Posterior vena cava (tissue), 2 donors: ENCODE results near the gene SFMBT2. TPM values are rescaled to one million over a fixed set of nuclear protein-coding genes. Genes with fewer than 3 reads are reported as not detected.
"Not testable (repeated sequence)": the region's sequence is repeated elsewhere in the genome, so short reads cannot be mapped to it uniquely, and the experiment has no call there.

ENCODE experiments used
- DNase-seq: peaks from one replicate; pipeline ENCODE4 v3.0.0-alpha.2; 2020; ENCODE audit warnings: low spot score
- intact Hi-C, 2 donors: fragments of 100-400 bp; cut with DNase I; formaldehyde crosslinking; loops; one replicate each; pipeline versions ENCODE4 v1.14.1 to v1.14.2; 2022 to 2023
- total RNA-seq, 2 donors: library from RNA; stranded (reverse); fragmentation: NEBNext Ultra II Directional; extraction: Animal tissue kit (Norgen Biotek cat#: 25700); gene quantifications; one replicate each; pipeline ENCODE4 v1.2.1, GENCODE V29; 2021
- donor health status: DM: yes; HTN: yes; CAD: no.
- donor health status: DM: yes; HTN: yes; CAD: no.

Gene SFMBT2
- total RNA-seq, 2 donors from 2014 or later, result 8.9 to 12.4 TPM

- intact Hi-C loops, result no loop called here
- DNase-seq, result no peak
Observed at GRCh38 chr10:7218968-7219367, 191.9 kb downstream of the SFMBT2 start.

GRCh38 chr10:7212696-7213095, 198.1 kb downstream of the SFMBT2 start:
- DNase-seq, intact Hi-C loops: not testable (repeated sequence)

GRCh38 chr10:7211857-7212577, 198.8 kb downstream of the SFMBT2 start:
- intact Hi-C loops, result no loop called here
- no peak for DNase-seq

- intact Hi-C loops, result no loop called here
- no peak for DNase-seq
Observed at GRCh38 chr10:7210516-7210915, 200.3 kb downstream of the SFMBT2 start.

- DNase-seq, result no peak
- intact Hi-C loops, result no loop called here
Observed at GRCh38 chr10:7209458-7209857, 201.4 kb downstream of the SFMBT2 start.

- no peak for DNase-seq
- intact Hi-C loops, result no loop called here
Observed at GRCh38 chr10:7206412-7207100, 204.3 kb downstream of the SFMBT2 start.

- DNase-seq, result no peak
Observed at GRCh38 chr10:7205656-7206055, 205.2 kb downstream of the SFMBT2 start.

GRCh38 chr10:7202793-7203355, 208.0 kb downstream of the SFMBT2 start:
- DNase-seq, result no peak
- intact Hi-C loops, result no loop called here

More at GRCh38 chr10:7205656-7206055, 205.2 kb downstream of the SFMBT2 start:
- intact Hi-C loops, result no loop called here

- intact Hi-C loops, result no loop called here
Observed at GRCh38 chr10:7199152-7199760, 211.6 kb downstream of the SFMBT2 start.

GRCh38 chr10:7196284-7196683, 214.6 kb downstream of the SFMBT2 start:
- intact Hi-C loops, result no loop called here
- no peak for DNase-seq

More at GRCh38 chr10:7199152-7199760, 211.6 kb downstream of the SFMBT2 start:
- no peak for DNase-seq

GRCh38 chr10:7195118-7195517, 215.7 kb downstream of the SFMBT2 start:
- DNase-seq, result no peak
- intact Hi-C loops, result no loop called here

GRCh38 chr10:7194571-7194970, 216.3 kb downstream of the SFMBT2 start:
- intact Hi-C loops, result no loop called here
- DNase-seq, result no peak

GRCh38 chr10:7193369-7193768, 217.5 kb downstream of the SFMBT2 start:
- intact Hi-C loops, result no loop called here
- no peak for DNase-seq

GRCh38 chr10:7192831-7193361, 217.9 kb downstream of the SFMBT2 start:
- intact Hi-C loops, result no loop called here
- no peak for DNase-seq

GRCh38 chr10:7192061-7192460, 218.8 kb downstream of the SFMBT2 start:
- DNase-seq, result no peak

GRCh38 chr10:7190772-7191171, 220.1 kb downstream of the SFMBT2 start:
- DNase-seq, intact Hi-C loops: not testable (repeated sequence)

More at GRCh38 chr10:7192061-7192460, 218.8 kb downstream of the SFMBT2 start:
- intact Hi-C loops, result no loop called here

GRCh38 chr10:7189909-7190308, 220.9 kb downstream of the SFMBT2 start:
- intact Hi-C loops, result no loop called here
- DNase-seq, result no peak

GRCh38 chr10:7188456-7189050, 222.3 kb downstream of the SFMBT2 start:
- intact Hi-C loops, result no loop called here
- no peak for DNase-seq

- no peak for DNase-seq
- intact Hi-C loops, result no loop called here
Observed at GRCh38 chr10:7186387-7187018, 224.3 kb downstream of the SFMBT2 start.
